K562 (cell line): ENCODE data around the gene SRGN. TPM values are rescaled to one million over a fixed set of nuclear protein-coding genes. Genes with fewer than 3 reads are reported as not detected.

Source experiments
- ATAC-seq: fragments of 200-7000 bp; cut with Tn5 transposase; 3 replicates; pipeline ENCODE4 v1.9.1; 2020; ENCODE audit warnings: moderate library complexity
- BruUV-seq: library from RNA; stranded (reverse); fragments of 400-500 nt; replicated peaks from 2 replicates; lab custom pipeline; 2021; lab: Mats Ljungman, UMichigan
- CTCF ChIA-PET: fragments of 300-600 bp; formaldehyde crosslinking; extraction: SDS; loops from one replicate; lab custom pipeline; 2021; ENCODE audit warnings: low intra/inter-chr PET ratio; lab: Yijun Ruan, JAX
- POLR2A ChIA-PET: fragments of 300-600, 350-650 bp; sonication (Branson Sonifier 250); formaldehyde crosslinking; extraction: SDS; loops from one replicate; lab custom pipeline; 2021; ENCODE audit warnings: antibody characterized with exemption, inconsistent platforms; lab: Yijun Ruan, JAX
- DNase-seq, 4 experiments: peaks; one replicate each; pipeline versions ENCODE4 v3.0.0 to v3.0.0-alpha.2; 2011 to 2018; ENCODE audit warnings: low spot score in 3 of 4, mixed read lengths in 3 of 4; ENCODE audit errors: extremely low read depth in 1 of 4
- FAIRE-seq: peaks from 2 replicates; lab custom pipeline; 2011; peaks lifted over from hg19 to GRCh38; lab: Jason Lieb, UNC
- H2AFZ ChIP-seq: 2 replicates; pipeline ENCODE4 v1.6.0; 2011; ENCODE audit warnings: low read depth, low read length, control low read depth, inconsistent platforms
- H3K27ac ChIP-seq: fragments of 200-600 bp; 3 replicates; pipeline ENCODE4 v1.8.0; 2011; ENCODE audit warnings: low read depth, mild to moderate bottlenecking, control low read depth, inconsistent platforms, low read length, moderate library complexity, mixed read lengths; ENCODE audit errors: extremely low read depth
- H3K27me3 ChIP-seq, 2 experiments: fragments of 300-600 bp in 1 of 2; 2 replicates in 1 of 2; 3 replicates in 1 of 2; pipeline versions ENCODE4 v1.6.0 to v1.8.0; 2011; ENCODE audit warnings: inconsistent platforms in 2 of 2, low read length in 2 of 2, mild to moderate bottlenecking in 1 of 2, mixed read lengths in 1 of 2, moderate library complexity in 1 of 2; ENCODE audit not compliant: control insufficient read depth in 2 of 2, insufficient read depth in 2 of 2
- H3K36me3 ChIP-seq: fragments of 300-600 bp; 3 replicates; pipeline ENCODE4 v1.8.0; 2011; ENCODE audit warnings: mild to moderate bottlenecking, low read length, inconsistent platforms; ENCODE audit not compliant: control insufficient read depth, insufficient read depth
- H3K4me1 ChIP-seq, 2 experiments: fragments of 200-600 bp in 1 of 2; replicated peaks in 1 of 2; 2 replicates in 1 of 2; 3 replicates in 1 of 2; pipeline versions ENCODE4 v1.5.1 to v1.8.0; 2011; ENCODE audit warnings: inconsistent platforms in 2 of 2, low read length in 2 of 2, mild to moderate bottlenecking in 1 of 2, mixed read lengths in 1 of 2, moderate library complexity in 1 of 2; ENCODE audit not compliant: control insufficient read depth in 2 of 2, insufficient read depth in 2 of 2
- H3K4me2 ChIP-seq: 2 replicates; pipeline ENCODE4 v1.6.1; 2011; ENCODE audit warnings: low read length, control low read depth, inconsistent platforms, mixed read lengths; ENCODE audit not compliant: insufficient read depth
- H3K4me3 ChIP-seq: fragments of 200-600 bp; sonication (generic), shearing (Covaris generic); 2 replicates; pipeline ENCODE4 v1.5.1; 2016; ENCODE audit warnings: control low read depth, inconsistent platforms
- H3K79me2 ChIP-seq: fragments of 200-600 bp; 3 replicates; pipeline ENCODE4 v1.8.0; 2011; ENCODE audit warnings: low read length, inconsistent platforms; ENCODE audit not compliant: control insufficient read depth, insufficient read depth
- H3K9ac ChIP-seq, 2 experiments: 2 replicates each; pipeline versions ENCODE4 v1.6.0 to v1.6.1; 2011; ENCODE audit warnings: low read depth in 2 of 2, low read length in 2 of 2, control low read depth in 1 of 2, inconsistent platforms in 1 of 2, mild to moderate bottlenecking in 1 of 2, mixed read lengths in 1 of 2; ENCODE audit not compliant: insufficient read depth in 1 of 2
- H3K9me1 ChIP-seq: one replicate; pipeline ENCODE4 v1.6.0; 2011; ENCODE audit warnings: inconsistent platforms, mild to moderate bottlenecking, low read length, moderate library complexity; ENCODE audit not compliant: control insufficient read depth, insufficient read depth
- H3K9me3 ChIP-seq: replicated peaks from 2 replicates; pipeline ENCODE4 v1.5.1; 2011; ENCODE audit warnings: low read depth, low read length, inconsistent platforms; ENCODE audit not compliant: control insufficient read depth, insufficient read depth
- H4K20me1 ChIP-seq: replicated peaks from 2 replicates; pipeline ENCODE4 v1.6.1; 2011; ENCODE audit warnings: low read length, inconsistent platforms, mixed read lengths; ENCODE audit not compliant: control insufficient read depth, insufficient read depth
- GABPA ChIP-seq: fragments of 200-800 bp; sonication (Bioruptor generic); conservative IDR thresholded peaks from 2 replicates; pipeline ENCODE4 v1.6.1; 2016; ENCODE audit warnings: low read depth, missing genetic modification characterization, missing compliant biosample characterization
- GATA2 ChIP-seq: sonication (generic); formaldehyde crosslinking; IDR thresholded peaks from 2 replicates; pipeline ENCODE4 v1.4.0; 2020; ENCODE audit warnings: mild to moderate bottlenecking, missing genetic modification reagents
- PBX2 ChIP-seq, 2 experiments: IDR thresholded peaks in 1 of 2; conservative IDR thresholded peaks in 1 of 2; 2 replicates each; pipeline ENCODE4 v1.6.1; 2016; ENCODE audit warnings: low read depth in 2 of 2, mild to moderate bottlenecking in 1 of 2, missing compliant biosample characterization in 1 of 2, missing genetic modification characterization in 1 of 2, moderate library complexity in 1 of 2
- RBFOX2 ChIP-seq: fragments of 200-400 bp; formaldehyde crosslinking; IDR thresholded peaks from 2 replicates; pipeline ENCODE4 v1.6.1; 2017; ENCODE audit warnings: low read depth, mild to moderate bottlenecking, low read length, moderate library complexity
- SMC3 ChIP-seq: conservative IDR thresholded peaks from 2 replicates; pipeline ENCODE4 v1.6.1; 2011; ENCODE audit warnings: low read depth, low read length, improper control_type of control experiment; ENCODE audit not compliant: insufficient read depth
- WGBS: fragments of 100-300 bp; shearing (Covaris generic); methylation state at CpG from one replicate; pipeline ENCODE4 v1.1.6; 2016; ENCODE audit warnings: low coverage, mixed read lengths; ENCODE audit not compliant: insufficient coverage; ENCODE audit errors: missing lambda C conversion rate; 5-methylcytosine and 5-hydroxymethylcytosine counted together
- in situ Hi-C: fragments of 300-500 bp; cut with MboI; formaldehyde crosslinking; loops from 4 replicates; pipeline ENCODE4 v1.15.0; 2018; ENCODE audit warnings: inconsistent platforms, mixed read lengths
- intact Hi-C: fragments of 100-400 bp; cut with micrococcal nuclease; formaldehyde crosslinking; loops from 2 replicates; pipeline ENCODE4 v1.14.2; 2022
- polyA plus RNA-seq, 8 experiments: library from polyadenylated mRNA; depleted of rRNA in 4 of 8; stranded (reverse) in 5 of 8; unstranded in 3 of 8; fragments of >200 nt; fragmentation: Nextera tagmentation in 2 of 8; fragmentation: Illumina TruSeq in 1 of 8; extraction: Ambion mirVana in 2 of 8; extraction: Trizol in 1 of 8; gene quantifications; 2 replicates each; pipeline versions ENCODE4 v1.2.1 to v1.2.3, GENCODE V29; 2011 to 2014; ENCODE audit warnings: inconsistent platforms in 1 of 8, missing spikeins in 1 of 8
- total RNA-seq, 7 experiments: library from RNA; depleted of rRNA in 6 of 7; stranded (reverse); fragments of >200 nt in 6 of 7; fragmentation: Illumina TruSeq in 2 of 7; extraction: Trizol in 2 of 7; gene quantifications; 2 replicates each; pipeline versions ENCODE4 v1.2.1 to v1.2.3, GENCODE V29; 2011 to 2021; ENCODE audit warnings: low replicate concordance in 1 of 7
- TF ChIP-seq, protein P1 (sequence below): sonication (generic); formaldehyde crosslinking; IDR thresholded peaks from 2 replicates; pipeline ENCODE4 v1.8.0; 2022; ENCODE audit warnings: mild to moderate bottlenecking, low read depth, missing genetic modification reagents

Gene SRGN
- total and polyA plus RNA-seq, 9 of the 15 experiments (the other 6 are each of a cell fraction or from before 2014, with no cell fraction given), result 136 to 304 (median 180) TPM

GRCh38 chr10:69093933-69094332 lies 6.0 kb downstream of the SRGN start (continued):
- TF ChIP-seq GABPA (tag), result peak; percentile 4; the same call in 1 of the 2 replicates
- TF ChIP-seq SMC3, result 0 out of 2 replicates have a peak, but pooled peaks have one; percentile 17
- peak; percentile 10; the same call in 1 of the 2 replicates for TF ChIP-seq GATA2
- TF ChIP-seq RBFOX2, result peak; percentile 45; the same call in 1 of the 2 replicates
- TF ChIP-seq, all 486 proteins: peak for 18

DNA sequence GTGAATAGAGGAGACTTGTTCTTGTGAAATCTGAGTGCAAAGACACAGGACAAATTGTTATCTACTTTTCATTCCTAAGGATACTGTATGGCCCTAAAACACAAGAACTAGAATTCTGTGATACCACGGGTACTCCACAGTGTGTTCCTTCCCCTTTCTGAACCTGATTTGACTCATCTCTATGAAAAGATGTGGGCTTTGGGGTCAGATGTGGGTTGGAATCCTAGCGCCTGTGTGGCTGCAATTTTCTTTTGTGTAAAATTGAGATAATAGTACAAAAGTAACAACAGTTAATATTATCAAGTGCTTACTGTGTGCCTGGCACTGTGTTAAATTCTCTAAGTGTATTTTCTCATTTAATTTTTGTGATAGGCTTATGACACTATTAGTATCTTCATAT lies 8.1 kb downstream of the SRGN start:
- DNase-seq (no peak), FAIRE-seq (no peak), ATAC-seq (no peak)
- H3K9me3 ChIP-seq, result no peaks in the 10 kb centered on the region
- no peaks in the 10 kb centered on the region for H4K20me1 ChIP-seq
- peaks cover 0 to 5% of the 10 kb centered on the region in 2 experiments; a peak in 2 of 5 replicates for H3K4me1 ChIP-seq
- ChIA-PET CTCF (no interaction called here), POLR2A (interaction anchor here (0.6 to 3.0 kb wide), 7 partner anchors 8 to 134 kb away, joined by 3 to 12 read pairs (median 4); partner anchors contain the start of gene SRGN)
- no peak overlapping the region for H2AFZ ChIP-seq
- in situ Hi-C loops (no loop called here), intact Hi-C loops (no loop called here)
- no peak overlapping the region for H3K4me2 ChIP-seq
- H3K79me2 ChIP-seq, result peaks cover 55% of the 10 kb centered on the region
- H3K27me3 ChIP-seq, result no peaks in the 10 kb centered on the region
- WGBS, result 41% methylated on average over 2 of the region's 2 CpGs
- no peak overlapping the region for H3K27ac ChIP-seq
- H3K4me3 ChIP-seq, result no peak overlapping the region
- BruUV-seq, result no TSS peak
- H3K9me1 ChIP-seq, result no peaks in the 10 kb centered on the region
- H3K9ac ChIP-seq, result no peak overlapping the region
- peaks cover 31% of the 10 kb centered on the region; the same call in 2 of the 3 replicates for H3K36me3 ChIP-seq
- no peak for TF ChIP-seq PBX2 (CRISPR knock-in tag; IDR thresholded peaks at IDR 0.05; ENCODE audit: low read depth)
- no peak for TF ChIP-seq PBX2 (tag; conservative IDR thresholded peaks at IDR 0.05; ENCODE audit: low read depth)
- TF ChIP-seq, protein P1, sequence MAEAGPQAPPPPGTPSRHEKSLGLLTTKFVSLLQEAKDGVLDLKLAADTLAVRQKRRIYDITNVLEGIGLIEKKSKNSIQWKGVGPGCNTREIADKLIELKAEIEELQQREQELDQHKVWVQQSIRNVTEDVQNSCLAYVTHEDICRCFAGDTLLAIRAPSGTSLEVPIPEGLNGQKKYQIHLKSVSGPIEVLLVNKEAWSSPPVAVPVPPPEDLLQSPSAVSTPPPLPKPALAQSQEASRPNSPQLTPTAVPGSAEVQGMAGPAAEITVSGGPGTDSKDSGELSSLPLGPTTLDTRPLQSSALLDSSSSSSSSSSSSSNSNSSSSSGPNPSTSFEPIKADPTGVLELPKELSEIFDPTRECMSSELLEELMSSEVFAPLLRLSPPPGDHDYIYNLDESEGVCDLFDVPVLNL (CRISPR knock-in tag), result no peak
